Measurements from ENCODE around the gene FASLG. TPM values are rescaled to one million over a fixed set of nuclear protein-coding genes. Genes with fewer than 3 reads are reported as not detected.
A peak's percentile ranks its signal among the peaks of the same experiment; 100 is the strongest.

Gene FASLG
- total RNA-seq, 1 experiment from 2014 or later: not detected

DNA sequence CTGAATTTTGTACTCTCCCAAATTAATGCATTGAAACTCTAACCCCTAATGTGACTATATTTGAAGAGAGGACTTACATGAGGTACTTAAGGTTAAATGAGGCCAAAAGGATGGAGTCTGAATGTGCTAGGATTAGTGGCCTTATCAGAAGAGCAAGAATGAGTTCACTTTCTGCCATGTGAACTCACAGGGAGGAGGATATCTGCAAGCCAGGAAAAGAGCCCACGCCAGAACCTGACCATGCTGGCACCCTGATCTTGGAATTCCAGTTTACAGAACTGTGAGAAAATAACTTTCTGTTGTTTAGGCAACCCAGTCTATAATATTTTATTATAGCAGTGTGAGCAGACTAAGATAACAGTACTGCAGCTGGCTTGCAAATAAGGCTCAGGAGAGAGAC, 12.2 kb upstream of the FASLG start:
- DNase-seq (ENCODE audit: low read depth): no peak

DNA sequence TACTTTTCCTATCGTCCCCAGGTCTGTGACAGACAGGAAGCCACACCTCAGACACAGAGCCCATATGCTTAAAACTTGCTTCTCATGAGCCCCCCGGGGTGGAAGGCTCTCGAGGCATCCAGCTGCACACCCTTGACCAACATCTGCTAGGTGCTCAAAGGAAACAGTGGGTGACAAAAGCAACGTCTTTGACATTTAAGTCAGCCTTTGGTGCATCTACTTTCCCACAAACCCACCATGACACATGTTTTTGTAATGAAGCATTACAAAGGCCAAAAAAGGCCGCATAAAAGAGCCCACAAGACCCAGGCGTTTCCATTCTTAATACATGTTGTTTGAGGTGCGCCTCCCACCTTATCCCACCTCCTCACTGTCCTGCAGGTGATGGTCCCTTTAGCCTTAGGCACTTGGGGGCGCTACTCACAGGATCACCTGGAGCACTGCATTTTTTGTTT, 11.8 kb upstream of the FASLG start:
- DNase-seq (ENCODE audit: low read depth): peak; percentile 9

DNA sequence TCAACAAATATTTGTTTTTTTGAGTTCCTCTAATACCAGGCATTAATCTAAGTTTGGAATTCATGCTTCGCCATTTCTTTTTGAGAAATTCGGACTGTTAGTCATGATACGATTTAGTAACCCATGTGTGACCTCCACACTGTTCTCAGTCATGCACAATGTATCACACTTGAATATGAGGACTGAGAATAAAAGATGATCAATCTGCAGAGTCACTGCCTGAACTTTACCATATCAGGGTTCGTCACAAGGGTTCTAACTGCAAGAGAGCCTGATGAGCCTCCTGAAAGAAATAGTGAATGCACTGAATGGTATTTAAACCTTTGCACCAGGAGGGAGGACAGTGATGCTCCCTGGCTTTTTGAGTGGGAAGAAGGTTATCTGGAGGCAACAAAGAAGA, 10.9 kb upstream of the FASLG start:
- DNase-seq (ENCODE audit: low read depth): no peak

DNA sequence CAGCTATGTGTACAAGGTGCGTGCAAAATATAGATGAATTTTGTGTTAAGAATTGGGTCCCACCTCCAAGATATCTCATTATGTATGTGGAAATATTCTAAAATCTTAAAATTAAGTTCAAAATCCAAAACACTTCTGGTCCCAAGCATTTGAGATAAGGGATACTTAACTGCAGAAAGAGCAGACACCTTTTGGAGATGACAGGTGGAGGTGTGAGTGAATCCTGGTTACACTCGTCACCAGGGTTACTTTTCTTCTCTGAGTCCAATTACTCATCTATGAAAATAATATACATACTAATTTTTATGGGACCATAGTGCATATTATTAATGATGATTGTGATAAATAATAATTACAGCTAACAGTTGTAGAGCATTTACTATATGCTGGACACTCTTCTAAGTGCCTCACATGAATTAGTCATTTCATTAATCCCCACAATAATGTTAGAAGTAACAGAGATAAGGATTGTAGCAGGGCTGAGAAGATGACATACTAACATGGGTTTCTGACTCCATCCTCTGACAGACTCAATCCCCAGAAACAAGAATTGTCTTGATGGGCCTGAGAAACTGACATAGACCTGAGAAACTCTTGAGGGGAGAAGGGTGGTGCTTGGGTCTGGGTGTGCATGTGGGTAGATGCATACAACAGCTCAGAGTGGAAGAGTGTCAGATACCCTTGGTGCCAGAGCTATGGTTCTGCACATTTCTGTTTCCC, 8.3 kb upstream of the FASLG start:
- no peak for DNase-seq (ENCODE audit: low read depth)

DNA sequence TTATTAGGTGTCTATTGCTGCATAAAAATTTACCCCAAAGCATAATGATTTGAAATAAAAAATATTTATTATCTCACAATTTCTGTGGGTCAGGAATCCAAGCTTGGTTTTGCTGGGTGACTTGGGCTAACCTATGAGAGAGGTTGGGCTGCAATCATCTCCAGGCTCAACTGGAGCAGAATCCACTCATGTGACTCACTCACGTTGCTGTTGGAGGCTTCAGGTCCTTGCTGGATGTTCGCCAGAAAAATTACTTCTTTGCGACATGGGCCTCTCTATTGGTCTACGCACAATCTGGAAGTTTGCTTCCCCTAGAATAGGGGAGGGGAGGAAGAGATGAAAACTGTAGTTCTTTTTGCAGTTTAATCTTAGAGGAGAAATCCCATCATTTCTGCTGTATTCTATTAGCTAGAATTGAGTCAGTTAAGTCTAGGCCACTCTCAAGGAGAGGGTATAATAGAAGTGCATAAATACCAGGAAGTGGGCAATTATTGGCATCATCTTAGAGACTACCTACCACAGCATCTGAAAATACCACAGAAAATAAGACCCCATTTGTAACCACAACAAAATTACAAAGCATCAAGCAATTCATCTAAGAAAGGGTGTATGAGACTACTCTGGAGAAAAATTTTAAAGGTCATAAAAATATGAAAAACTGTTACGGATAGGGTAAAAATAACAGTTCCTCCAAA, 5.7 kb upstream of the FASLG start:
- DNase-seq (ENCODE audit: low read depth): no peak

DNA sequence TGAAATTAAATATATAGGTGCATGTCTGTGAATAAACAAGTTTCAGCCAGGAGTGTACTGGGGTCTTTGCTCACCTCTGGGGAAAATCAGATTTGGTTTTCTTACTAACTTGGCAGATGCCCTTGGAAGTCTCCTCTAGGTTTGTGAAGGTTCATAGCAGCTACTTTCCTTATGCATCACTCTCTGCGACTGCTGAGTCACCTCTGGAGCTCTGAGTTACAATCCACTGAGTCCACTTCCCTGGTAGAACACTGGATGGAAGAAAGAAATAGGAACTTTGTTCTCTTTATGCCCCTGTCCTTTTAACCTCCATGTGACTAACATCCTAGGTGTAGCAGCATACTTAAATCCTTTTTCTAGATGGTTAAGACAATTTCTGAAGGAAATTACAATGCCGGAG, 4.4 kb upstream of the FASLG start:
- DNase-seq (ENCODE audit: low read depth): peak; percentile 58

DNA sequence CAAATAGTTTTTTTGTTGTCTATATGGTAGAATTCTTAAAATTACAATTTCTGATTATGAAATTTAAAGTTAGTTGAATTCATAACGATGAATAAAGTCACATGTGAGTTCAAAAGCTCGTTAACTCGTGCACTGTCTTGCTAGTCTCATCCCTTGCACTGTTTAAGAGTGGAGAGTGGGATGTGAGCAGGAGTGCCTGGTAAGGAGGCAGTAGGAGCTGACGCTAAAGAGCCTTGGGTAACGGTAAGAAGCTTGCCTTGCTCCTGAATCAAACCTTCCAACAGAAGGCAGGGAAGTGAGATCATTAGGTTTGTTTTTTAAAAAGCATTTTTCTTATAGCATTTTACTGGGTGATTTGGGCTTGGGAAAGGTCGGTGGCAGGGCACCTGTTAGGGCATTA, 2.3 kb upstream of the FASLG start:
- no peak for DNase-seq (ENCODE audit: low read depth)

DNA sequence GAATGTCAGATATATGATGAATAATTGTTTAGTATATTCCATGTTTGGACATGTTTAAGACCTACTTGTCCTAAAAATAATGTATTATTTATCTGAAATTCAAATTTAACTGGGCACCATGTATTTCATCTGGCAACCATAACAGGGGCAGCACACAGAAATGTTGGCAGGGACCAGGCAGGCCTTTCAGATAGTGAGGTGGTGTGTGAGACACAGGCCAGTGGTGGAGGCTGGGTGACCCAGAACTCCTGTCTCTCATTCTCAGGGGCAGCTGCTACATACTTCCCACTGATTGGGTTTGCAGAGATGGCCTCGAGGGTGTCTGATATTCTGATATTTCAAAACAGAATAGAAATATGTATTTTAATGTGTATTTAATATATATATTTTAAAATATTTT, 1.3 kb upstream of the FASLG start:
- DNase-seq (ENCODE audit: low read depth): no peak

DNA sequence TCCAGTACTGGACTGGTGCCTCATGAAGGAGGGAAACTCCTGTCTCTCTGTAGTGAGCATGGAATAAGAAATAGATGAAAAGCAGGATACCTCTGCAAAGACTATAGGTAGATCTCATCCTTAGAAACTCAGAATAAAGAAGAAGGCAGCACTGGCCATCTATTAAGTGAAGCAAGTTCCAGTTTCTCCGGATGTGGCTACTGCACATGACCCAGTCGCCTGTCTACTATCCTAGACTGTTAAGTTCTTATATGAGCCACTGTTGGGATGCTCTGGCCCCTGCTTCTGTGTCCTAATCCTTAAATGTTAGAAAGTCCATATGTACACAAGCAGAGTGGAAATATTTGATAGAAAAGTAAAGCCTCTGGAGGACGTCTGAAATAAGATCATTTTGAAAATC, 2.2 kb downstream of the FASLG start:
- no peak for DNase-seq (ENCODE audit: low read depth)

DNA sequence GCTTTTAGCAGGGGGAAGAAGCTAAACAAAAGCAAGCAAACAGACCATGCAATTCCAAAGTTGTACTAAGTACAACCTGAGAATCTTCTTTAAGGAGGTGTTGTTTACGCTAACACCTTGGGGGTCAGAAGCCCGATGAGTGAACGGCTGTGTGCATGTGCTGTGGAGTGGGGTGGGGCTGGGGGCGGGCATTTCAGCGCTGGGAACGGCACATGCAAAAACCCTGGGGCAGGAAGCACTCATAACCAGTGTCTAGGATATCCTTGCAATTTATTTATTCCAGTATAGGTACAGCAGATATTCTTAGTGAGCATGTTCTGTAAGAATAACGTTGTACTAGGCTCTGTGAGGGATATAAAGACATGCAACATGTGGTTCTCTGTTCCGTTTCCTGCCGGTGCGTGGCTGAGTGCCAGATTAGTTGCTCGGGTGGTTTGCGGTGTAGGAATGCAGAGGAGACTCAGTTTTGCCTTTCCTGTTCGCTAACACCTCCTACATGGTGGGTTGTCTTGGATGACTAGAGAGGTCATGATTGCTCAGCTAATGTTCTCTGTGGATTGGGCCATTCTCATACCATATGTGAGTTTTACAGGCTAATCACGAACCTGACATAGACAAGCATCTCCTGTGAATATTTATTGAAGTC, 3.7 kb downstream of the FASLG start:
- DNase-seq (ENCODE audit: low read depth): peak; percentile 92

DNA sequence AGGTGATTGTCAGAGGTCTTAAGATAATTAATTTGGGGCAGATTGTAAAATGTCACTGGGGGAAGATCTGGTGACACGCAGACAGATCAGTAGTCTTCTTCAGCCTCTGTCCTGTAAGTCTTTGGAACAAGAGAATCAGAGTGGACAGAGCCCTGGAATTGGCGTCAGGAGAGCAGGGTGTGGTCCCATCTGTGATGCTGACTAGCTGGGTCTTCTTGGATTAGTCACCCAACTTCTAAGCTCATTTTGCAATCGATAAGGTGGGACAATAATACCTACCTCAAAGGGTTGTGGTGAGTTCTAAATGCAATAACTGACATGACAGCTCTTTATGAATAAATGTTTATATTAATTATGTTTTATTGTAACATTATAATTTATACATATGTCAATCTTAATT, 4.8 kb downstream of the FASLG start:
- DNase-seq (ENCODE audit: low read depth): no peak

DNA sequence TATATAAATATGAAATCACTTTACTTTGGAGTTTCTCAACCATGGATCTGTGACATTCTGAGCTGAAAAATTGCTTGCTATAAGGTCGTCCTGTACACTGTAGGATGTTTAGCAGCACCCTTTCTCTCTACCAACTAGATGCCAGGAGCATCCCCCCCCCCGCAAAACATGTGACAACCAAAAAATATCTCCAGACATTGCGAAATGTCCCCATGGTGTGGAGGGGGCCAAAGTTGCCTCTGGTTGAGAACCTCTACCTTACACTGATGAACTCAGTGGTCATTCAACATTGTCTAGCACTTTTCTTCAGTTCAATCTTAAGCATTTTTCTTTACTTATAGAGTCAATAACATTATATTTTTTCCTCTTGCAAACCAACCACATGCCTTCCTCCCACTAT, 9.2 kb downstream of the FASLG start:
- DNase-seq (ENCODE audit: low read depth): no peak

DNA sequence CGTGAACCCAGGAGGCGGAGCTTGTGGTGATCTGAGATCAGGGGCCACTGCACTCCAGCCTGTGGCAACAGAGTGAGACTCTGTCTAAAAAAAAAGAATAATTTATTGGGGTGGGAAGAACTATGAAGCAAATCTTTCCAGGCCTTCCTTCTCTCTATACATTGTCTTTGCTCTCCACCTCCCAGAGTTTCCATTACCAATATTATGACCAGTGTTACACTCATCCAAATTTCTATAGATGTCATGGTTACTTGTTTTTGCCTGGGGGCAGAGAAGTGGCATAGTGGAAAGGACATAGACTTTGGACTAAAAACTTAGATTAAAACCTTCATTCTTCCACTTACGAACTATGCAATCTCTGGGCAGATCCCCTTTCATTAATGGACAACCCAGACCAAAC, 10.1 kb downstream of the FASLG start:
- no peak for DNase-seq (ENCODE audit: low read depth)

DNA sequence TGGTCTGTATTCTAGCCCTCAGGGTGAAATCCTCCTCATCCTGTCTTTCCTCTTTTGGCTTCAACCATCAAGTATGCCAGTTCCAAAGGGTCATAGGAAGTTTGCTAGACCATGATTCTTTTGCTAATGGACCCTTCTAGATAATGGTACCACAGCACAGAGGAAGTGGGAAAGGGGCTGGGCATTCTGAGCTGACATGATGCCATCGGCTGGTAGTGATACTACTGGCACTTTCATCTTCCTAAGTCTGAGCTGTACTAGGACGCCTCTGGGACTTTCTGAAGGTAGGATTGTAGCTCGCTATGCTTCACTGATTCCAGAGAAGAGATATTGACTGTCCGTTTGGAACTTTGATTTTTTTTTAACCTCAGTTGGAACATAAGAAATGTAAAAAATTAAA, 11.4 kb downstream of the FASLG start:
- DNase-seq (ENCODE audit: low read depth): no peak

DNA sequence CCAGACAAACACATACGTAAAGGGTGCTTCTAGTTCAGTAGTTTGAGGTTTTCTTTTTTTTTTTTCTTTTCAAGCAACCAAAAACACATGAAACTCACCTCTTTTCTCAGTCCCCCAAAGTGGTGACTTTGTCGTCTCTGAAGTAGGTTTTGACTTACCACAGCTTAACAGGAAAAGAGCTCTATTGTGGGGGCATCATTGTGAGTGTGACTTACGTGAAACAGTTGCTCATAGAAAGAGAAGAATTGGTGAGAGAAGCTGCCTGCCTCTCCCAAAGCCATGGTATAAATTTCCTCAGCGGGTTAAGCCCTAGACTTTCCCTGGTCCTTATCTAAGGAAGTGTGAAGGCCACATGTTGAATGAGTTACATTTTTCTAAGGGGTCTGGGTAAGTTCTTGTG, 11.9 kb downstream of the FASLG start:
- no peak for DNase-seq (ENCODE audit: low read depth)

DNA sequence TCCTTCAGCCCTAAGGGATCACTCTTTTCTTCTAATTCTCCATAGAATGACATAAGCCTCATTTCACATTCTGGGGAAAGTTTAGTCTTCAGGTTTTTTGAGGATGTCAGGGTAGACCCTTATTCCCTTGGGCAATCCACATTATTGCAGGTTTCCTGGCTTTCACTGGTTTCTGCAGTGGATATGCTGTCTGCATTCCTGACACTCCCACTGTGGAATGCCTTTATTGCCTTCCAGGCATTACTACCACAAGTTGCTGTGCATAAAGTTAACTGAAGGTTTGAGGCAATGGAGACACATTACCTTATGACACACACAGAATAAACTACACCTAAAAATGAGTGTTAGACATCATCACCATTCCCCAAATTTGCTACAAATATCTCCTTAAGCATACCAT, 12.7 kb downstream of the FASLG start:
- DNase-seq (ENCODE audit: low read depth): no peak

DNA sequence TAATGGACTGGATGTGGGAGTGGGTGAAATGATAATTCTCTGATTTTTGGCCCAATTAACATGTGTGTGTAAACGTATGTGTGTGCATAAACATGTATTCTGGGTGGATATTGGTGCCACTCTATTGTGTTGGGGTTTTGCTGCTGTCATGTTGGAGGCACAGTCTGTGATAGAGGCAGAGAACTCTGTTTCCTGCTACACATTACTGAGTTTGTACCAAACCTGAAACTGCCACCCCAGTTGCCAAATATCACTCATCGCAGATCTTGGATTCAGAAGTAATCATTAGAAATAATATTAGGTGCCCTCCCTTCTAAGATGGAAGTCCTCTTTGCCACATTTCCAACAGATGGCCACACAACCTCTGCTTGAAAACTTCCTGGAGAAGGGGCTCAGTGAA, 13.8 kb downstream of the FASLG start:
- DNase-seq (ENCODE audit: low read depth): no peak

DNA sequence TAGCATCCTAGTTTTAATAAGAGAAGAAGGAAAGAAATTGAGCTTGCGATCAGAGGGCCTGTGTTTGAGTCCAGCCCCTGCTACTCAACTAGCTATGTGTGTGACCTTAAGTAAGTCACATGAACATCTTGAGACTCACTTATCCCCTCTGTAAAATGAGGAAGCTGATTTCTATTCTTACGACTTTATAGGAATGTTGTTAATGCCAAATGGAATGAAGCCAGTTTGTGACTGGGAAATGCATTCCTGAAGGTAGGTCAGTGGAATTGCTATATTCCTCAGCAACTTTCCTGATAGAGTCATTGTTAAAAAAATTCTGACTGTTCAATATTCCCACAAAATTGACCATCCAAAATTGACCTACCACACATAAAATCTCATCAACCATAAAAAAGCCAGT, 14.9 kb downstream of the FASLG start:
- DNase-seq (ENCODE audit: low read depth): no peak

DNA sequence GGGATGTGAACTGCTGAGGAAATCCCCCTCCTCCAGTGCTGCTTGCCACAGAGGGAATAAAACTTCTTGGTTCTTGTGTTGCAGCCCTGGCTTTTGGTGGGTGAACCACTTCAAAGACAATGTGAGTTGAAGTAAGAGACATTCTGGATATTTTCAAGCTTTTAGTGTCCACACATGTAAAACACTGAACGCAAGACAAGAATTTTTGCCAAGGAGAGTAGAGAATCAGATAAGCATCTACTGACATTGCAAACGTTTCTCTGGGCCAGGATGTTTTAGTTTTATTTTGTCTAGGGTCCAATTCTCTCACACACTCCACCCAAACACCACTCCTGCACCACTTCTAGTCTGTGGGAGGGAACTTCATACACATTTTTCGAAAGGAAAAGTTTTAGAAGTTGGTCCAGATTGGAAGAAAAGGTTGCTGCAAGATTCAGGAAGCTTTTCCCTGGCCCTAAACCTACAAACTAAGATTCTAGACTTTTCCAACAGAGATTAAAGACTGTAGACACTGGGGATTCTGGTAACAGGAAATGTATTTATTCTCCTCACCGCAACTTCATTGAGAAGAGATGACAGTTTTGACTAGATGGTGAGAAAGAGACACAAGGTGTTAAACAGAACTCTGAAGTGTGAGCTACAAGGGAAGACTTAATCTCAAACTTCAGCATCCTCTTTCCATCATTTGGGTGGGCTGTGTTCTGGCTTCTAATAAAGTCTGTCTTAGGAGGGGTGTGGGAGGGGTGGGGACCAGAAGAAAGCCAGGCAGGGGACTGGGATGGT, 16.1 kb downstream of the FASLG start:
- no peak for DNase-seq (ENCODE audit: low read depth)

DNA sequence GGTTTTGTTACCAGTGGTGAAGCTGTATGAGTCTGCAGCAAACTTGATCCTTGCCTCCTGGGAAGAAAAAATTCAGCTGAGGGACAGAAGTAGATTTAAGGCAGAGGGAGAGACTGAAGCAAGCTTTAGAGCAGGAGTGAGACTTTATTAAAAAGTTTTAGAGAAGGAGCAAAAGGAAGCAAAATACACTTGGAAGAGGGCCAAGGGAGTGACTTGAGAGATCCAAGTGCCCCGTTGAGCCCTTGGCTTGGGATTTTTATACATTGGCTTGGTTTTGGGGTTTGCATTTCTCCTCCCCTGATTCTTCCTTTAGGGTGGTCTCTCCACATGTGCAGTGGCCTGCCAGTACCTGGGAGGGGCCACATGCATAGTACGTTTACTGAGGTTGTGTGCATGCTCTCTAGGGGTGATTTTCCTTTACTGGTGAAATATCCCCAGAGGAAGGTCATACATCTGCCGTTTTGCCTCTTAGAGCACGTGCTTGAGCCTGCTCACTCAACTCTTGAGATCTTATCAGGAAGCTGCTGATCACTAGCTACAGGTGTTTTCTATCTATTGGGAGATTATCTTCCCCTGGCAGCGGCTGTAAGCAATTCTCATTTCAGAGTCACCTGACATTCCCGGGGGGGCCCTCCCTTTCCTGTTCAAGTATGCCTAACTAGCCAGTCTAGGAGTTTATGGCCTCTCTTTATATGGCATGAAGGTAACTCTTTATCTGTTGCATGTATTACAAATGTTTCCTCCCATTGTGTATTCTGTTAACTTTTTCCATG, 20.3 kb downstream of the FASLG start:
- no peak for DNase-seq (ENCODE audit: low read depth)

DNA sequence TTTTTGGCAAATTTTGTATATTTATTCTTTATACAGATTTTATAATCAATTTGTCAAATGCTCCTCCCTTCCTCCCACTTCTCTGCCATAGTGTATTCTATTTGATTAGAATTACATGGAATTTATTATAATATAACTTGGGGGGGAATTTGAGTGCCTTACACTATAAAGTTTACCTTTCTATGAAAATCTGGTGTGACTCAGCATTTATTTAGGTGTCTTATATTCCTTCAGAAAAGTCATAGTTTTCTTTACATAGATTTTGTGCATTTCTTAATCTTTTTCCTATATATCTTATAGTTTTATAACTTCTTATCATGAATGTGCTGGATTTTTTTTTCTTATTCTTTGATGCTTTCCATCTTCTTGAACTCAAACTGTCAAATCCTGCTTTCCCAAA, 21.3 kb downstream of the FASLG start:
- DNase-seq (ENCODE audit: low read depth): no peak
